GM19238 (cell line): Measurements from ENCODE around the gene TEKT2.

Experiments
- DNase-seq: peaks from one replicate; pipeline ENCODE4 v3.0.0; 2011; ENCODE audit warnings: low spot score; ENCODE audit not compliant: insufficient read length

The TEKT2 gene

DNA sequence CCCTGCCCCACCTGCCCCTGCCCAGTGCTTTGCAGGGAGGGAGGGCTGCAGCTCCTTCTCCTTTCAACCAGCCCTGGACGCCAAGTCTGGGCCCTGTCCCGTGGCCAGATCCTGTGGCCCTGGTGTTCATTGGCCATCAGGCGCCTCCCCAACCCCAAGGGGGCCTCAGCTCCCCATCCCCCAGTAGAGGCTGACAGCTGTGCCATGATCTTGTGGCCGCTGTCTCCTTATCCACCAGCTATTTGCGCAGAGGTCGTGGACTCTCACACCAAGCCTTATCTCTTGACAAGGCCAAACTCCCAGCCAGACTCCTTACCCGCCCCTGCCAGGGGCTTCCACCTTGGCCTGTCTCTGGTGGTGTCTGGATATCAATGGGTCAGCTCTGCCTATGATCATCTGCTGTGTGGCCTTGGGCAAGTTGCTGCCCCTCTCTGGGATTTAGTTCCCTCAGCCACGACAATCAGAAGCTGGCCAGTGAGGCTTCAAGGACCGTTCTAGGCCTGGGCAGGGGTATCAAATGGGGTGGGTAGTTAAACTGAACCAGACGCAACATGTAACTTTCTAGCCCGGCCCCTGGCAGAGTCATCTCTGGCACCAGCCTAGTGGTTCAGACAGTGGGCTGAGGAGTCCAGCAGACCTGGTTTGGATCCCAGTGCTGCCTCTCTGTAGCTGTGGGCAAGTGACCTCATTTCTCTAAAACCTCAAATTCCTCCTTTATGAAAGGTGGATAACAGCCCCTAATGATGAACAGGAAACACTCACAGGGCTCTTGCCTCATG lies 44.4 kb downstream of the TEKT2 start:
- no peak for DNase-seq

DNA sequence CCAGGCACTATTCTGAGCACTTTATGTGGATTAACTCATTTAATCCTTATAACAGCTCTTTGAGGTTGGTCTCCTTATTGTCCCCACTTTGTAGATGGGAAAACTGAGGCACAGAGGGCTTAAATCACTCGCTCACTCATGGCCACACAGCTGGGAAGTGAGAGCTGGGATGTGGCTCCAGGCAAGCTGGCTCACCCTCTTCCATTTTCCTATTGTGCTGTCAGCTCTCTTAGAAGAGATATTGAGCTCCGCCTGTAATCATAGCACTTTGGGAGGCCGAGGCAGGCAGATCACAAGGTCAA lies 45.0 kb downstream of the TEKT2 start:
- DNase-seq: no peak

DNA sequence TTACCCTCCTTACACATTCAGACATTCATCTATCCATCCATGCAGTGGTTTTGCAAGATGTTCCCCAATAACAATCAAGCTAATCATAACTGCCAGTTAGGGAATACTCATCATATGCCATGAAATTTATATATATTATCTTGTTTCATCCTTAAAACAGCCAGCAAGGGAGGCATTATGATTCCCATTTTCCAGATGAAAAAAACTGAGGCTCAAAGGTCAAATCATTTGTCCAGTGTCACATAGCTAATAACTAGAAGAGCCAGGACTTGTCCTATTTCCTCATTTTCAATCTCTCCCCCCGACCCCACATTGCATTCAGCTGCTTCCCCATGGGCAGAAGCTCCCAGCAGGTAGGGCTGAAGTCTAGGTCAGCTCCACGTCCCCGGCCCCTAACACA lies 48.1 kb downstream of the TEKT2 start:
- no peak for DNase-seq

DNA sequence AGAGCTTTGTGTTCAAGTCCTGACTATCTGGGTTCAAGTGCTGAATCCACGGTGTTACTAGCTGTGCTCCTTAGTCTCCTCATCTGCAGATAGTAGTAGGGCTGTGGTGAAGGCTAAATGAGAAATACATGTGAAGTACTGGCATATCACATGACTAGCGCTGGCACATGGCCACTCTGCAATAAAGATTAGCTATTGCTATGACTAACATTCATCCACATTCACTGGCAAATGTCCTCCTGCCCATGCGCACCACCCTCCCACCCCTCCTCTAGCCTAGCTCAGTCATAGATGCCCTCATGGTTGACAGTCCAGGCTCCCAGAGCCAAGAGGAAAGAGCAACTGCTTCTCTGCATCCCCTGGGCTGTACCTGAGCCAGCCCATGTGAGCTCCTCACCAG lies 49.6 kb downstream of the TEKT2 start:
- DNase-seq: no peak

DNA sequence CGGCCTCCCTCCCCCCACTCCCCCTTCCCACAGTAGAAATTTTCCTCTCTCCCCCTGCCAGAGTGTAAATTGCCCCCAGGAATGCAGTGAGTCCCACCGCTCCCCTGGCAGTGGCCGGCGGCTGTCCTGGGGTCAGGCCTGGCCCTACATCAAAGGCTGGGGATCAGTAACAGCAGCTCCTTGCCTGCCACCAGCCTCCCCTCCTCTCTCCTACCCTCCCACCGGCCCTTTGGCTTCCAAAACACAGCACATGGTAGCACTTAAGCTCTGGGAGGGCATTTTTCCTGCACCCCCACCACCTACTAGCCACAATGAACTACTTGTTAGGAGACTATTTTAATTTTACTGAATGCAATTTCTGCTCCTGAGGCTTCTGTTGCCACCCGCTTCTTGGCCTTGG lies 50.1 kb downstream of the TEKT2 start:
- no peak for DNase-seq

DNA sequence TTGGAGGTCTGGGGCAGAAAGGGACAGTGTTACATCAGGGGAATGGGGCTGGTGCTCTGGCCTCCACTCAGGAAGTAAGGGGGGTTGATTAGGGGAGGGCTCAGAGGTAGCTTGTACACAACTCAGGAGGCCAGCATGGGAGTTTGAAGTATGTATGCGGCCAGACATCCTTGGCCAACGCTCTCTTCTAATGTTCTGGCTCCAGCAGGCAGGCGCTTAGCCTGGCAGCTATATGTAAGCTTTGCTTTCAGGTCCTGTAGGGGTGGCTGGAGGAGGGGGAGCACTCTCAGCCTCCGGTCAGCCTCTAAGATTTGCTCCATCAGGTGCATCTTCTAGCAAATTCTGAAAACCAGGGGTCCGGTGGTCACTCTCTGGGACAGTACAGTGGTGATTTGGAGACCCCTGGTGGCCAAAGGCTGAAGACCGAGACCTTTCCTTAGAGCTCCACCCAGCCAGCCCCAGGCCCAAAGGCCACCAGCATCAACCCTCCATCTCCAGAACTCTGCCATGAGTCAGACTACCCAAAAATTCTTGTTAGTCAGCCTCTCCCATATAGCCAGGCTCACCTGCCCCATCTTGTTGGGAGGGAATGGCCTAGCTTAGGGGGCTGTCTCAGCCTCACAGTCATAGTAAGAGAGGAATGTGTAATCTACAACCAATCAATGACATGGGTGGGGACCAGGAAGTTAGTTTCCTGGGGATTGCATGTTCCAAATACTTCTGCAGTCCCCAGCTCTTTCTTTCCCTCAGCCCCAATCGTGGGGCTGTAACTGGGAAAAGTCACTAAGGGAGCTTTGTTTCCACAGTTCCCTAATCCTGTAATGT lies 50.8 kb downstream of the TEKT2 start:
- DNase-seq: peak; percentile 66

DNA sequence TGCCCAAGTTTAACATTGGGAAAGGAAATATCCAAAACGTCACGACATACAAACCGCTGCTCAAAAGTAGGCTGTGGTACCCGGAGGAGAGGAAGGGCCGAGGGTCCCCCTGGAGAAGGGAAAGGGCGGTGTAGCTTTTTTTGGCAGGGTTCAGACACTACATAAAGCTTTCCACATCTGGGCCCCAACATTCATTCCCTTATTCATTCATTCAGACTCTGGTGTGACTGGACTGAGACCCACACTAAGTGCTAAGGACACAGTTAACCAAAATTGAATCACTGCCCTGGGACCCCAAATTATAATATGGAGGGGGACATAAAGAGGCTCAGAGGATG lies 51.4 kb downstream of the TEKT2 start:
- no peak for DNase-seq

DNA sequence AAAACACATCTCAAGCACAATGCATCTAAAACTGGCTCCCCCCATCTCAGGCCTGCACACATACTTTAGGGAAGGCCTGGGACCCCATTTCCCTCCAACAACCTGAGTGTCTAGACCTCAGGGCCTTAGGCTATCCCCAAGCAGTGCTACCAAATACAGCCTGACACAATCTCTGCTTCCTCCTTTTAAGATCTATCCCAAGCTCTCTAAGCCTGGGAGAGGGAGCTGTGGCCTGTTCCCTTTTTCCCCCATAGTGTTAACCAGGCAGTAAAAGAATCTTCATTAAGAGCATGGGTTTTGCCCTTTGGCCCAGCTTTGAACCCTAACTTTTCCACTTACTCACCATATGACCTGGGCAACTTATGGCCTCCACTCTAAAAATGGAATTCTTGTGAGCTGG lies 51.9 kb downstream of the TEKT2 start:
- no peak for DNase-seq

DNA sequence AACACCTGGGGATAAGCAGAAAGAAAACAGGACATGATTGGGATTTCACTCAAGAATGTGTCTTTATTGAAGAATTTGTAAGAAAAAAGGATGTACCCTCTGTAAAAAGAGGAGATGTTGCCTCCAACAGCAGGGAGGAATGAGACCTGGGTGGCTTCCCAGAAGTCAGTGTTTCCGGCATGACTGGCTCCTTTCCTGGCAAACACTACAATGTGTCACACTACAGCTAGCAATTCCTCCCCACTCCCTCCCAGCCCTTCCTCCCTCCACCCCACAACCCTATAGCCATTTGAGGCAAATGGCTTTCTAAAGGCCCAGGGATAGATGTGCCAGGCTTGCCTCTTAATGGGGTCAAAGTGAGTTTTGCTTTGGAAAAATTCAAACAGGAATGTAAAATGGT lies 52.6 kb downstream of the TEKT2 start:
- no peak for DNase-seq

DNA sequence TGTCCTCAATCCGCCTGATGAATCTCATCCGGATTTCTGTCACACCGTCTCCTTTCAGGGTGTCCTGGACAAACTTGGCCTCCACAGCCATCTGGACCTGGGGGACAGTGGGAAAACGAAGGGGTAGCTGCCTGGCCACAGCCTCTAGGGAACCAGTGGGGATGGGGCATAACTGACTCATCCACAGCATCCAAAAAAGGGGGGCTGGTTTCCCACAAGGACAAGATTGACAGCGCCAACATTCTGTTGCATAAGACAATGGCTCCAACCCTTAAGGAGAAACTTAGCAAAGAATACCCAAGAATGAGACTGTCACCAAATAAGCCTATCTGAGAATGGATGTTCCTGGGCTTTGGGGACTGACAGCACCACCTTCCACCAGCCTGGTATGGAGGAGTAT lies 53.3 kb downstream of the TEKT2 start:
- no peak for DNase-seq

DNA sequence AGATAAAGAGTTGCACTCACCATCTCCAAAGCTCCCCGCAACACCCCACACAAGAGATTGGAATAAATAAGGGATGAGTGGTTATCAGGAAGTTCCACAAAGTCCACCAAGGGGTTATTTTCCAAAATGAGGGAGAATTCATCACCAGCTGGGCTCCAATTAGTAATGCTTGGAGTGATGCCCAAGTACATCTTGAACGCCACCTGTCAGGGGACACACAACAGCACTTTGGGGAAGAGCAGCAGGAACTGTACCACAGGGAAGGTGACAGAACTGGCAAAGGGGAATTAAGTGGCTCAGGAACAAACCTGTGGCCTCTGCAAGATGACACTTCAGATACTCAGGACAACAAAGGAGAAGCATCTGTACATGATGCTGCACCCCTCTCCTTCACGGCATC lies 53.9 kb downstream of the TEKT2 start:
- DNase-seq: no peak
